OCI-LY1 (cell line): ENCODE results near the gene SMYD5.

Source experiments
- CTCF ChIP-seq: fragments of 200-600 bp; sonication (generic), shearing (Covaris generic); IDR thresholded peaks from 2 replicates; pipeline ENCODE4 v1.5.1; 2017; ENCODE audit warnings: mild to moderate bottlenecking, antibody characterized with exemption, low read length, moderate library complexity, mixed read lengths
- EZH2 ChIP-seq: fragments of 200-600 bp; sonication (generic), shearing (Covaris generic); IDR thresholded peaks from 2 replicates; pipeline ENCODE4 v1.8.0; 2017; ENCODE audit warnings: borderline replicate concordance, mixed run types, mild to moderate bottlenecking, antibody characterized with exemption, low read length, moderate library complexity, mixed read lengths

GRCh38 chr2:73232403-73233153, 18.5 kb downstream of the SMYD5 start:
- TF ChIP-seq CTCF (peak; percentile 26; the same call in 1 of the 2 replicates), EZH2 (no peak)
